Activated T-helper 1 cell treated with anti-CD3 and anti-CD28 coated beads, Interleukin-12 subunit alpha, Interleukin-12 subunit beta, Interleukin-2, Interleukin-4 antibody, amounts not matched to agents 30 ng/mL and 10 ng/mL and 1 ng/mL, durations not matched to agents 14 hours and 24 hours and 36 hours (primary cell): ENCODE results near the gene DYNLT5. TPM values are rescaled to one million over a fixed set of nuclear protein-coding genes. Genes with fewer than 3 reads are reported as not detected.
"Not testable (repeated sequence)": the region's sequence is repeated elsewhere in the genome, so short reads cannot be mapped to it uniquely, and the experiment has no call there.

Experiments
- DNase-seq: peaks from one replicate; pipeline ENCODE4 v3.0.0; 2021; ENCODE audit warnings: low spot score
- H3K27ac Mint-ChIP-seq: one replicate; pipeline ENCODE4 v1.8.0; 2021; ENCODE audit warnings: mild to moderate bottlenecking, mixed read lengths
- H3K27me3 Mint-ChIP-seq: one replicate; pipeline ENCODE4 v1.8.0; 2022; ENCODE audit warnings: mild to moderate bottlenecking, moderate library complexity, mixed read lengths; ENCODE audit not compliant: insufficient read depth
- H3K36me3 Mint-ChIP-seq: one replicate; pipeline ENCODE4 v1.8.0; 2021; ENCODE audit warnings: low read depth, mixed read lengths
- H3K4me1 Mint-ChIP-seq: one replicate; pipeline ENCODE4 v1.8.0; 2021; ENCODE audit warnings: low read depth, mixed read lengths
- H3K4me3 Mint-ChIP-seq: one replicate; pipeline ENCODE4 v1.8.0; 2021; ENCODE audit warnings: mild to moderate bottlenecking, moderate library complexity, mixed read lengths
- H3K9me3 Mint-ChIP-seq: one replicate; pipeline ENCODE4 v1.8.0; 2021; ENCODE audit warnings: mixed read lengths
- intact Hi-C: fragments of 100-400 bp; cut with micrococcal nuclease; formaldehyde crosslinking; loops from one replicate; pipeline ENCODE4 v1.15.1; 2024
- total RNA-seq: library from RNA; stranded (reverse); gene quantifications from 2 replicates; pipeline ENCODE4 v1.2.3, GENCODE V29; 2022

DYNLT5 gene
- total RNA-seq, 1 donor from 2014 or later, result not detected

GRCh38 chr1:66777831-66778230, 25.6 kb downstream of the DYNLT5 start:
- Mint-ChIP-seq H3K27me3 (peaks cover 14% of the 10 kb centered on the region), H3K4me1 (peaks cover 7% of the 10 kb centered on the region), H3K36me3 (no peaks in the 10 kb centered on the region), H3K4me3 (no peak overlapping the region), H3K9me3 (no peaks in the 10 kb centered on the region), H3K27ac (no peak overlapping the region)
- intact Hi-C loops, result loop anchor here (10.0 kb wide), 1 partner anchor 907 kb away; the partner anchor contains the start of gene GADD45A
- DNase-seq, result no peak

- no peak overlapping the region for H3K4me3 Mint-ChIP-seq
- peaks cover 7% of the 10 kb centered on the region for H3K4me1 Mint-ChIP-seq
- intact Hi-C loops, result loop anchor here (10.0 kb wide), 1 partner anchor 907 kb away; the partner anchor contains the start of gene GADD45A
- H3K36me3 Mint-ChIP-seq, result no peaks in the 10 kb centered on the region
- DNase-seq, result no peak
- H3K27me3 Mint-ChIP-seq, result peaks cover 14% of the 10 kb centered on the region
- H3K27ac Mint-ChIP-seq, result no peak overlapping the region
- no peaks in the 10 kb centered on the region for H3K9me3 Mint-ChIP-seq
Measured at GRCh38 chr1:66778266-66778665, 26.0 kb downstream of the DYNLT5 start.

- intact Hi-C loops, result loop anchor here (10.0 kb wide), 1 partner anchor 906 kb away; the partner anchor contains the start of gene GADD45A
- H3K4me3 Mint-ChIP-seq, result no peak overlapping the region
- peaks cover 14% of the 10 kb centered on the region for H3K27me3 Mint-ChIP-seq
- no peak overlapping the region for H3K27ac Mint-ChIP-seq
- DNase-seq, result no peak
- H3K4me1 Mint-ChIP-seq, result peaks cover 7% of the 10 kb centered on the region
- H3K9me3 Mint-ChIP-seq, result no peaks in the 10 kb centered on the region
- no peaks in the 10 kb centered on the region for H3K36me3 Mint-ChIP-seq
Measured at GRCh38 chr1:66778969-66779368, 26.7 kb downstream of the DYNLT5 start.

- no peaks in the 10 kb centered on the region for H3K9me3 Mint-ChIP-seq
- H3K27me3 Mint-ChIP-seq, result peaks cover 13% of the 10 kb centered on the region
- H3K27ac Mint-ChIP-seq, result no peak overlapping the region
- intact Hi-C loops, result loop anchor here (10.0 kb wide), 1 partner anchor 905 kb away; the partner anchor contains the start of gene GADD45A
- H3K4me1 Mint-ChIP-seq, result peaks cover 7% of the 10 kb centered on the region
- H3K36me3 Mint-ChIP-seq, result no peaks in the 10 kb centered on the region
- no peak for DNase-seq
- no peak overlapping the region for H3K4me3 Mint-ChIP-seq
Measured at GRCh38 chr1:66779475-66780078, 27.3 kb downstream of the DYNLT5 start.

- peaks cover 24% of the 10 kb centered on the region for H3K4me1 Mint-ChIP-seq
- not testable (repeated sequence) for DNase-seq, H3K27me3 Mint-ChIP-seq, H3K4me3 Mint-ChIP-seq, H3K9me3 Mint-ChIP-seq, H3K36me3 Mint-ChIP-seq, H3K27ac Mint-ChIP-seq
- intact Hi-C loops, result loop anchor here (5.0 kb wide), 1 partner anchor 197 kb away; no protein-coding TSS in a partner anchor
Measured at GRCh38 chr1:66785800-66786199, 33.5 kb downstream of the DYNLT5 start.

GRCh38 chr1:66787641-66788040, 35.4 kb downstream of the DYNLT5 start:
- intact Hi-C loops, result loop anchor here (1.0 to 5.0 kb wide), 5 partner anchors 17 to 975 kb away; no protein-coding TSS in a partner anchor
- DNase-seq, result no peak
- peak overlapping the region; percentile 57 for H3K27ac Mint-ChIP-seq
- peaks cover 24% of the 10 kb centered on the region for H3K4me1 Mint-ChIP-seq
- peaks cover 4% of the 10 kb centered on the region for H3K36me3 Mint-ChIP-seq
- peaks cover 4% of the 10 kb centered on the region for H3K9me3 Mint-ChIP-seq
- no peaks in the 10 kb centered on the region for H3K27me3 Mint-ChIP-seq
- no peak overlapping the region for H3K4me3 Mint-ChIP-seq

GRCh38 chr1:66788231-66788939, 36.1 kb downstream of the DYNLT5 start:
- peak; percentile 25 for DNase-seq
- H3K27me3 Mint-ChIP-seq, result no peaks in the 10 kb centered on the region
- H3K4me3 Mint-ChIP-seq, result peak overlapping the region; percentile 63
- intact Hi-C loops, result loop anchor here (1.0 to 5.0 kb wide), 5 partner anchors 18 to 976 kb away; no protein-coding TSS in a partner anchor
- peaks cover 4% of the 10 kb centered on the region for H3K36me3 Mint-ChIP-seq
- H3K27ac Mint-ChIP-seq, result peak overlapping the region; percentile 57
- H3K4me1 Mint-ChIP-seq, result peaks cover 24% of the 10 kb centered on the region
- peaks cover 4% of the 10 kb centered on the region for H3K9me3 Mint-ChIP-seq

- Mint-ChIP-seq H3K9me3 (peaks cover 3% of the 10 kb centered on the region), H3K4me1 (peaks cover 17% of the 10 kb centered on the region), H3K4me3 (no peak overlapping the region), H3K27ac (no peak overlapping the region), H3K27me3 (no peaks in the 10 kb centered on the region), H3K36me3 (peaks cover 2% of the 10 kb centered on the region)
- intact Hi-C loops, result no loop called here
- no peak for DNase-seq
Measured at GRCh38 chr1:66791621-66792610, 39.7 kb downstream of the DYNLT5 start.

GRCh38 chr1:66795839-66796238, 43.6 kb downstream of the DYNLT5 start:
- H3K4me1 Mint-ChIP-seq, H3K27me3 Mint-ChIP-seq, H3K9me3 Mint-ChIP-seq, DNase-seq, H3K4me3 Mint-ChIP-seq, intact Hi-C loops, H3K36me3 Mint-ChIP-seq, H3K27ac Mint-ChIP-seq: not testable (repeated sequence)

GRCh38 chr1:66809245-66809644, 57.0 kb downstream of the DYNLT5 start:
- no peaks in the 10 kb centered on the region for H3K36me3 Mint-ChIP-seq
- intact Hi-C loops, result no loop called here
- H3K27ac Mint-ChIP-seq, result no peak overlapping the region
- peaks cover 3% of the 10 kb centered on the region for H3K9me3 Mint-ChIP-seq
- peaks cover 4% of the 10 kb centered on the region for H3K27me3 Mint-ChIP-seq
- H3K4me3 Mint-ChIP-seq, result no peak overlapping the region
- DNase-seq, result no peak
- no peaks in the 10 kb centered on the region for H3K4me1 Mint-ChIP-seq

GRCh38 chr1:66809736-66810326, 57.6 kb downstream of the DYNLT5 start:
- DNase-seq, result no peak
- H3K4me3 Mint-ChIP-seq, result no peak overlapping the region

GRCh38 chr1:66824771-66825170, 72.5 kb downstream of the DYNLT5 start:
- no peaks in the 10 kb centered on the region for H3K4me1 Mint-ChIP-seq
- no peak overlapping the region for H3K27ac Mint-ChIP-seq
- intact Hi-C loops, result no loop called here
- peaks cover 2% of the 10 kb centered on the region for H3K27me3 Mint-ChIP-seq
- no peaks in the 10 kb centered on the region for H3K9me3 Mint-ChIP-seq
- no peaks in the 10 kb centered on the region for H3K36me3 Mint-ChIP-seq
- DNase-seq, result no peak
- no peak overlapping the region for H3K4me3 Mint-ChIP-seq

More at GRCh38 chr1:66809736-66810326, 57.6 kb downstream of the DYNLT5 start:
- Mint-ChIP-seq H3K27me3 (peaks cover 4% of the 10 kb centered on the region), H3K27ac (no peak overlapping the region), H3K9me3 (peaks cover 3% of the 10 kb centered on the region), H3K4me1 (no peaks in the 10 kb centered on the region), H3K36me3 (no peaks in the 10 kb centered on the region)
- intact Hi-C loops, result no loop called here
